RWPE2 (cell line): ENCODE results near the gene MAPT.

Source experiments
- ATAC-seq: fragments of 200-7000 bp; cut with Tn5 transposase; 3 replicates; pipeline ENCODE4 v1.9.1; 2021; ENCODE audit warnings: low read depth
- DNase-seq: peaks from one replicate; pipeline ENCODE4 v3.0.0-alpha.2; 2020; ENCODE audit warnings: low spot score
- H3K27ac ChIP-seq: fragments of 450-650 bp; 2 replicates; pipeline ENCODE4 v1.5.1; 2017; ENCODE audit warnings: mild to moderate bottlenecking; ENCODE audit not compliant: poor library complexity, severe bottlenecking
- H3K27me3 ChIP-seq: fragments of 250-450 bp; sonication (Bioruptor Pico); 2 replicates; pipeline ENCODE4 v1.5.1; 2021; ENCODE audit warnings: mild to moderate bottlenecking, moderate library complexity; ENCODE audit not compliant: insufficient read depth, poor library complexity, severe bottlenecking
- H3K36me3 ChIP-seq: fragments of 250-450 bp; sonication (Bioruptor Pico); 2 replicates; pipeline ENCODE4 v1.5.1; 2020; ENCODE audit warnings: low read depth, mild to moderate bottlenecking, moderate library complexity
- H3K4me1 ChIP-seq: fragments of 250-450 bp; sonication (Bioruptor Pico); 2 replicates; pipeline ENCODE4 v1.5.1; 2021; ENCODE audit warnings: mild to moderate bottlenecking, moderate library complexity; ENCODE audit not compliant: insufficient read depth, poor library complexity, severe bottlenecking
- H3K4me3 ChIP-seq: fragments of 250-450 bp; sonication (Bioruptor Pico); 2 replicates; pipeline ENCODE4 v1.5.1; 2021; ENCODE audit warnings: mild to moderate bottlenecking, moderate library complexity; ENCODE audit not compliant: severe bottlenecking
- H3K9me3 ChIP-seq: fragments of 250-450 bp; sonication (Bioruptor Pico); 2 replicates; pipeline ENCODE4 v1.5.1; 2021; ENCODE audit warnings: mild to moderate bottlenecking, moderate library complexity; ENCODE audit not compliant: severe bottlenecking
- TF ChIP-seq, protein P1 (sequence below): fragments of 450-650 bp; IDR thresholded peaks from one replicate; pipeline ENCODE4 v1.5.1; 2017; ENCODE audit warnings: mild to moderate bottlenecking, moderate library complexity; ENCODE audit not compliant: poor library complexity, severe bottlenecking

MAPT gene

GRCh38 chr17:45976755-45977505 is 82.6 kb downstream of the MAPT start:
- TF ChIP-seq, protein P1, sequence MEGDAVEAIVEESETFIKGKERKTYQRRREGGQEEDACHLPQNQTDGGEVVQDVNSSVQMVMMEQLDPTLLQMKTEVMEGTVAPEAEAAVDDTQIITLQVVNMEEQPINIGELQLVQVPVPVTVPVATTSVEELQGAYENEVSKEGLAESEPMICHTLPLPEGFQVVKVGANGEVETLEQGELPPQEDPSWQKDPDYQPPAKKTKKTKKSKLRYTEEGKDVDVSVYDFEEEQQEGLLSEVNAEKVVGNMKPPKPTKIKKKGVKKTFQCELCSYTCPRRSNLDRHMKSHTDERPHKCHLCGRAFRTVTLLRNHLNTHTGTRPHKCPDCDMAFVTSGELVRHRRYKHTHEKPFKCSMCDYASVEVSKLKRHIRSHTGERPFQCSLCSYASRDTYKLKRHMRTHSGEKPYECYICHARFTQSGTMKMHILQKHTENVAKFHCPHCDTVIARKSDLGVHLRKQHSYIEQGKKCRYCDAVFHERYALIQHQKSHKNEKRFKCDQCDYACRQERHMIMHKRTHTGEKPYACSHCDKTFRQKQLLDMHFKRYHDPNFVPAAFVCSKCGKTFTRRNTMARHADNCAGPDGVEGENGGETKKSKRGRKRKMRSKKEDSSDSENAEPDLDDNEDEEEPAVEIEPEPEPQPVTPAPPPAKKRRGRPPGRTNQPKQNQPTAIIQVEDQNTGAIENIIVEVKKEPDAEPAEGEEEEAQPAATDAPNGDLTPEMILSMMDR = no peak
- DNase-seq (no peak), ATAC-seq (peak; percentile 58; the same call in 1 of the 3 replicates)
- H3K4me1 ChIP-seq = no peaks in the 10 kb centered on the region
- H3K27me3 ChIP-seq = no peaks in the 10 kb centered on the region
- no peak overlapping the region for H3K27ac ChIP-seq
- no peaks in the 10 kb centered on the region for H3K9me3 ChIP-seq
- H3K36me3 ChIP-seq = no peaks in the 10 kb centered on the region
- no peak overlapping the region for H3K4me3 ChIP-seq

DNA sequence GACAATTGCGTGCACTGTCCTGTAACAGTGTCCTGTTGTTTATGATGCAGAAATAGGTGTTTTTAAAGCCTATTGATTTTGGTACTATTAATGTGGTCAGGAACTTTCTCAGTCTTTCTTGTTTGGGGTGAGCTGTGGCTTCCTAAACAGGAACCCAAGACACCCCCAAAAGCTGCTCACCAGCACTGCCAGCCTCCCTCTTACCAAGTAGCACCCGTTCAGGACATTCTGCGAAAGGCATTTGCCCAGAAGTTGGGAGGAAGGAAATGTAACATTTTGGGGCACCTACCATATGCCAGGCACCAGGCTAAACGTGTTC is 83.1 kb downstream of the MAPT start:
- Histone ChIP-seq H3K4me3 (no peak overlapping the region), H3K27ac (no peak overlapping the region), H3K27me3 (no peaks in the 10 kb centered on the region), H3K4me1 (no peaks in the 10 kb centered on the region), H3K36me3 (no peaks in the 10 kb centered on the region), H3K9me3 (no peaks in the 10 kb centered on the region)
- TF ChIP-seq, protein P1 = no peak
- DNase-seq (no peak), ATAC-seq (no peak)

GRCh38 chr17:45977976-45978626 is 83.7 kb downstream of the MAPT start:
- Histone ChIP-seq H3K4me3 (no peak overlapping the region), H3K27ac (no peak overlapping the region), H3K9me3 (no peaks in the 10 kb centered on the region), H3K4me1 (no peaks in the 10 kb centered on the region), H3K36me3 (no peaks in the 10 kb centered on the region), H3K27me3 (no peaks in the 10 kb centered on the region)
- TF ChIP-seq, protein P1 = no peak
- no peak for ATAC-seq
- no peak for DNase-seq

DNA sequence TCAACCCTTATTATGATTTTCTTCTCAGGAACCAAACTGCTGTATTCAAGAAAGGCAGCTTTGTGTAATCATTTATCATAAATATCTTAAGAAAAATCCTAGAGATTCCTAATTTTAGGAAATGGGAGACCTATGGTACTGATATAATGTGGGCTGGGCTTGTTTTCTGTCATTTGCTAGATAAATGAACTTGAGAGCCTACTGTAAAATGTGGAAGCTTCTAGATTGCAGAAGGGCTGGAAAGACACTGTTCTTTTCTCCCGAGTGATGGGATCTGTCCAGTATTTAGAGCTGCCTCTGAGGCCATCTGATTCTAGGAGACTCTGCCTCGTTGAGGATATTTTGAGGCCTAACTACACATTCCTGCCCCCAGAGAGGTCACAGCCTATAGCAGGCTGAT is 84.8 kb downstream of the MAPT start:
- ATAC-seq = no peak
- no peaks in the 10 kb centered on the region for H3K27me3 ChIP-seq

More for the DNA sequence above, 84.8 kb downstream of the MAPT start:
- Histone ChIP-seq H3K4me3 (no peak overlapping the region), H3K4me1 (no peaks in the 10 kb centered on the region), H3K9me3 (no peaks in the 10 kb centered on the region), H3K36me3 (no peaks in the 10 kb centered on the region), H3K27ac (no peak overlapping the region)
- DNase-seq = no peak
- TF ChIP-seq, protein P1 = no peak
